PC-9 (cell line): ENCODE measurements around the gene NRROS. TPM values are rescaled to one million over a fixed set of nuclear protein-coding genes. Genes with fewer than 3 reads are reported as not detected.

Experiments
- BruUV-seq: library from RNA; stranded (reverse); fragments of 400-500 nt; replicated peaks from 2 replicates; lab custom pipeline; 2021; lab: Mats Ljungman, UMichigan
- CTCF ChIA-PET: fragments of 300-600 bp; sonication (Branson Sonifier 250); formaldehyde crosslinking; loops from one replicate; lab custom pipeline; 2022; ENCODE audit warnings: antibody characterized with exemption; lab: Charles Lee
- POLR2A ChIA-PET: fragments of 300-600 bp; sonication (Branson Sonifier 250); formaldehyde crosslinking; loops from one replicate; lab custom pipeline; 2022; ENCODE audit warnings: antibody characterized with exemption; ENCODE audit not compliant: unreplicated experiment; lab: Charles Lee
- DNase-seq, 2 experiments: peaks; one replicate each; pipeline versions ENCODE4 v3.0.0 to v3.0.0-alpha.2; 2015 to 2022; ENCODE audit warnings: mixed read lengths in 1 of 2
- H2AFZ ChIP-seq: fragments of 200-600 bp; sonication (generic); 2 replicates; pipeline ENCODE4 v1.8.1; 2017; ENCODE audit warnings: antibody characterized with exemption
- H3F3A ChIP-seq: fragments of 200-600 bp; sonication (generic); 2 replicates; pipeline ENCODE4 v1.8.1; 2017; ENCODE audit warnings: antibody characterized with exemption, mild to moderate bottlenecking, low read depth; ENCODE audit not compliant: insufficient read depth
- H3K27ac ChIP-seq: fragments of 200-600 bp; sonication (generic); 2 replicates; pipeline ENCODE4 v1.6.1; 2016; ENCODE audit warnings: mixed run types
- H3K27me3 ChIP-seq: fragments of 200-600 bp; sonication (generic); 2 replicates; pipeline ENCODE4 v1.6.1; 2016; ENCODE audit warnings: low read depth, mixed run types; ENCODE audit not compliant: insufficient read depth
- H3K36me3 ChIP-seq: fragments of 200-600 bp; sonication (generic); 2 replicates; pipeline ENCODE4 v1.6.1; 2016; ENCODE audit warnings: low read depth, mixed run types
- H3K4me1 ChIP-seq: fragments of 200-600 bp; sonication (generic); replicated peaks from 2 replicates; pipeline ENCODE4 v1.6.1; 2016; ENCODE audit warnings: mixed run types; ENCODE audit not compliant: insufficient read depth
- H3K4me2 ChIP-seq: fragments of 200-600 bp; sonication (generic); 2 replicates; pipeline ENCODE4 v1.6.1; 2017; ENCODE audit warnings: mixed run types
- H3K4me3 ChIP-seq: fragments of 200-600 bp; sonication (generic); 2 replicates; pipeline ENCODE4 v1.6.1; 2016; ENCODE audit warnings: mixed run types
- H3K79me2 ChIP-seq: fragments of 200-600 bp; sonication (generic); 2 replicates; pipeline ENCODE4 v1.6.1; 2017; ENCODE audit warnings: low read depth, mixed run types
- H3K9me2 ChIP-seq: fragments of 200-600 bp; sonication (generic); 2 replicates; pipeline ENCODE4 v1.8.1; 2017; ENCODE audit warnings: mild to moderate bottlenecking; ENCODE audit not compliant: insufficient read depth
- H3K9me3 ChIP-seq: fragments of 200-600 bp; sonication (generic); 2 replicates; pipeline ENCODE4 v1.8.1; 2016; ENCODE audit warnings: low read depth; ENCODE audit not compliant: insufficient read depth
- H4K20me1 ChIP-seq: fragments of 200-600 bp; sonication (generic); 2 replicates; pipeline ENCODE4 v1.8.1; 2017; ENCODE audit not compliant: insufficient read depth
- EZH2 ChIP-seq: fragments of 200-600 bp; sonication (generic); IDR thresholded peaks from 2 replicates; pipeline ENCODE4 v1.8.0; 2017; ENCODE audit warnings: antibody characterized with exemption, low read depth
- intact Hi-C: fragments of 100-400 bp; cut with micrococcal nuclease; formaldehyde crosslinking; loops from one replicate; pipeline ENCODE4 v1.10.0; 2022; ENCODE audit not compliant: unreplicated experiment
- total RNA-seq: library from RNA; stranded (reverse); gene quantifications from 2 replicates; pipeline ENCODE4 v1.2.3, GENCODE V29; 2021
- TF ChIP-seq, protein P1 (sequence below): fragments of 200-600 bp; sonication (generic); conservative IDR thresholded peaks from 2 replicates; pipeline ENCODE4 v1.6.1; 2017; ENCODE audit warnings: mixed run types, antibody characterized with exemption, mild to moderate bottlenecking, moderate library complexity

Gene NRROS
- total RNA-seq, 1 experiment from 2014 or later = 2.2 TPM

GRCh38 chr3:196633555-196634151, 5.8 kb upstream of the NRROS start:
- TF ChIP-seq EZH2 = no peak
- TF ChIP-seq, protein P1, sequence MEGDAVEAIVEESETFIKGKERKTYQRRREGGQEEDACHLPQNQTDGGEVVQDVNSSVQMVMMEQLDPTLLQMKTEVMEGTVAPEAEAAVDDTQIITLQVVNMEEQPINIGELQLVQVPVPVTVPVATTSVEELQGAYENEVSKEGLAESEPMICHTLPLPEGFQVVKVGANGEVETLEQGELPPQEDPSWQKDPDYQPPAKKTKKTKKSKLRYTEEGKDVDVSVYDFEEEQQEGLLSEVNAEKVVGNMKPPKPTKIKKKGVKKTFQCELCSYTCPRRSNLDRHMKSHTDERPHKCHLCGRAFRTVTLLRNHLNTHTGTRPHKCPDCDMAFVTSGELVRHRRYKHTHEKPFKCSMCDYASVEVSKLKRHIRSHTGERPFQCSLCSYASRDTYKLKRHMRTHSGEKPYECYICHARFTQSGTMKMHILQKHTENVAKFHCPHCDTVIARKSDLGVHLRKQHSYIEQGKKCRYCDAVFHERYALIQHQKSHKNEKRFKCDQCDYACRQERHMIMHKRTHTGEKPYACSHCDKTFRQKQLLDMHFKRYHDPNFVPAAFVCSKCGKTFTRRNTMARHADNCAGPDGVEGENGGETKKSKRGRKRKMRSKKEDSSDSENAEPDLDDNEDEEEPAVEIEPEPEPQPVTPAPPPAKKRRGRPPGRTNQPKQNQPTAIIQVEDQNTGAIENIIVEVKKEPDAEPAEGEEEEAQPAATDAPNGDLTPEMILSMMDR = no peak
- H3K4me1 ChIP-seq = peaks cover 15% of the 10 kb centered on the region
- no peaks in the 10 kb centered on the region for H4K20me1 ChIP-seq
- ChIA-PET POLR2A (no interaction called here), CTCF (interaction anchor here (0.6 kb wide), 1 partner anchor 1603 kb away, joined by 5 read pairs; no protein-coding TSS in a partner anchor)
- no peaks in the 10 kb centered on the region for H3K9me3 ChIP-seq
- intact Hi-C loops = no loop called here
- H2AFZ ChIP-seq = no peak overlapping the region
- no peak for DNase-seq
- H3K27me3 ChIP-seq = peaks cover 3% of the 10 kb centered on the region; the same call in 1 of the 2 replicates
- BruUV-seq = no TSS peak
- H3K36me3 ChIP-seq = no peaks in the 10 kb centered on the region
- H3K4me3 ChIP-seq = peak overlapping the region; percentile 66; the same call in 1 of the 2 replicates
- peaks cover 28% of the 10 kb centered on the region for H3F3A ChIP-seq
- H3K4me2 ChIP-seq = peak overlapping the region; percentile 99
- H3K27ac ChIP-seq = peak overlapping the region; percentile 60; the same call in 1 of the 2 replicates
- no peaks in the 10 kb centered on the region for H3K9me2 ChIP-seq
- no peaks in the 10 kb centered on the region for H3K79me2 ChIP-seq

DNA sequence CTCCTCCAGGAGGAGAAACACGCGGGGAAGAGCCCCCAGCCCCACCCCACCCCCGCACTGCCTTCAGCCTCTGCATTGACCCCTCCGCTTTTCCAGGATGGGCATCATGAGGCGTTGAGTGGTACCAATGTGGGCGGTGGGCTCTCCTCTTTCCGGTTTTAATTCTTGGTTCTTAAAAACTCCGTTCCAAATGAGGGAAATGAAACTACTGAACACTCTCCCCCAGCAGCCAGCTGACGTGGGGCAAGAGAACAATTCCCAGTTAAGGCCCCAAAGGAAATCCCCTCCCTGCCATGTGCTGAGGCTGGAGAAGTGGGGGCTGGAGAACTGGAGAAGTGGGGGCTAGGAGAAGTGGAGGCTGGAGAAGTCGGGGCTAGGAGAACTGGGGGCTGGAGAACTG, 5.3 kb upstream of the NRROS start:
- H3K79me2 ChIP-seq = no peaks in the 10 kb centered on the region
- H3K27ac ChIP-seq = no peak overlapping the region
- H3F3A ChIP-seq = peaks cover 32% of the 10 kb centered on the region
- H3K36me3 ChIP-seq = no peaks in the 10 kb centered on the region
- H3K4me1 ChIP-seq = peaks cover 15% of the 10 kb centered on the region
- TF ChIP-seq, protein P1 = no peak
- TF ChIP-seq EZH2 = no peak
- H4K20me1 ChIP-seq = no peaks in the 10 kb centered on the region
- POLR2A ChIA-PET = no interaction called here
- DNase-seq = no peak
- no peaks in the 10 kb centered on the region for H3K9me3 ChIP-seq
- no peak overlapping the region for H2AFZ ChIP-seq
- peaks cover 9% of the 10 kb centered on the region for H3K27me3 ChIP-seq
- no peak overlapping the region for H3K4me3 ChIP-seq
- no TSS peak for BruUV-seq
- intact Hi-C loops = no loop called here
- no peak overlapping the region for H3K4me2 ChIP-seq
- no peaks in the 10 kb centered on the region for H3K9me2 ChIP-seq
- CTCF ChIA-PET = no interaction called here

DNA sequence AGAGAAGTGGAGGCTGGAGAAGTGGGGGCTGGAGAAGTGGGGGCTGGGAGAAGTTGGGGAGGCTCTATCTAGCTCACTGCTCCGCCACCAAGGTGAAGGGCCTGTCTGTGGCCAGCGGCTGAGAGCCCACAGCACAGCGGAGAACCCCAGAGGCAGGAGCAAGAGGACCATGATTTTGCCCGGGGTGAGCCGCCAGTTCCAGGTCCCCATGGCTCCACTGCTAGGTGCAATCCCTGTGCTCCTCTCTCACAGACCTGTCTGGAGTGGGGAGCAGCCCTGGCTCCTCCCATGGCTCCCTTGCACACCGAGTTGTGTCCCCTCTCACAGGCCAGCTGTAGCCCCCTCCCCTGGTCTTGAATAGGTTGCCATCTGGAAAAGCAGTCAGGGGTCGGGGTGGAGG, 4.7 kb upstream of the NRROS start:
- H3K4me3 ChIP-seq = no peak overlapping the region
- TF ChIP-seq, protein P1 = no peak
- TF ChIP-seq EZH2 = no peak
- CTCF ChIA-PET = no interaction called here

More for the DNA sequence above, 4.7 kb upstream of the NRROS start:
- DNase-seq = no peak
- no peaks in the 10 kb centered on the region for H3K9me2 ChIP-seq
- H3K27me3 ChIP-seq = peaks cover 14% of the 10 kb centered on the region
- no peak overlapping the region for H3K27ac ChIP-seq
- no TSS peak for BruUV-seq
- no peaks in the 10 kb centered on the region for H3K36me3 ChIP-seq
- no peak overlapping the region for H2AFZ ChIP-seq
- H3F3A ChIP-seq = peaks cover 29% of the 10 kb centered on the region
- H3K79me2 ChIP-seq = no peaks in the 10 kb centered on the region
- intact Hi-C loops = no loop called here
- no peaks in the 10 kb centered on the region for H3K9me3 ChIP-seq
- no peak overlapping the region for H3K4me2 ChIP-seq
- H4K20me1 ChIP-seq = no peaks in the 10 kb centered on the region
- peaks cover 15% of the 10 kb centered on the region for H3K4me1 ChIP-seq
- POLR2A ChIA-PET = interaction anchor here (0.6 to 0.7 kb wide), 2 partner anchors 80 to 318 kb away, joined by 3 to 4 read pairs; no protein-coding TSS in a partner anchor
